ENCODE data around the gene SORCS2. TPM values are rescaled to one million over a fixed set of nuclear protein-coding genes. Genes with fewer than 3 reads are reported as not detected.

Gene SORCS2
- total RNA-seq, 2 experiments from 2014 or later, result not detected

DNA sequence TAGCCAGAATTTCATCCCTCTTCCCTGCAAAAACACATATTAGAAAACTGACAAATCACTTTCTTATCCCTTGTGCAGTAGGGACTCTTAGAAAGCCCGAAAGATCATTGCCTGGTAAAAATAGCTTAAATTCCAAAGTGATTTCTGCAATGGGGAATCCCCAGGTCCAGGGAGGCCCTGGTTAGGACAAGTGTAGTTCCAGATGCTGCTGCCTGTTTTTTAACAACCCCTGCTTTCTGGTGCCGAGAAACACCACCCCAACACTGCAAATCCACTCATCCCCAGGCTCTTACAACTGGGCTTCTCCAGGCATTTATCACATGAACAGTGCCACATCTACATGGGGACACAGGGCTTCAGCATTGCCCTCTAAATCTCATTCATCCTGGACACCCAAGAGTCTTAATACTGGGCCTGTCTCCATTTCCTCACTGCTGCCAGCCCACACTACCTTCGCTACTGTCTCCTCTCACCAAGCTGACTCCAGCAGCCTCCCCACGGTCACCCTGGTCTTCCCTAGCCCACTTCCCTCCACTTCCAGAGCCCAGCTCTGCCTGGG is 354.6 kb downstream of the SORCS2 start:
- ChIA-PET POLR2A (no interaction called here), CTCF (no interaction called here)
- H3K36me3 Mint-ChIP-seq (ENCODE audit: low read depth), result no peaks in the 10 kb centered on the region
- H3K9me3 Mint-ChIP-seq (ENCODE audit: insufficient read depth), result no peaks in the 10 kb centered on the region
- no peak for ATAC-seq
- H3K4me1 Mint-ChIP-seq (ENCODE audit: low read depth), result no peaks in the 10 kb centered on the region
- DNase-seq, result no peak
- no peak overlapping the region for H3K4me3 Mint-ChIP-seq
- no peaks in the 10 kb centered on the region for H3K27me3 Mint-ChIP-seq (ENCODE audit: low read depth)
- no peak overlapping the region for H3K27ac Mint-ChIP-seq

DNA sequence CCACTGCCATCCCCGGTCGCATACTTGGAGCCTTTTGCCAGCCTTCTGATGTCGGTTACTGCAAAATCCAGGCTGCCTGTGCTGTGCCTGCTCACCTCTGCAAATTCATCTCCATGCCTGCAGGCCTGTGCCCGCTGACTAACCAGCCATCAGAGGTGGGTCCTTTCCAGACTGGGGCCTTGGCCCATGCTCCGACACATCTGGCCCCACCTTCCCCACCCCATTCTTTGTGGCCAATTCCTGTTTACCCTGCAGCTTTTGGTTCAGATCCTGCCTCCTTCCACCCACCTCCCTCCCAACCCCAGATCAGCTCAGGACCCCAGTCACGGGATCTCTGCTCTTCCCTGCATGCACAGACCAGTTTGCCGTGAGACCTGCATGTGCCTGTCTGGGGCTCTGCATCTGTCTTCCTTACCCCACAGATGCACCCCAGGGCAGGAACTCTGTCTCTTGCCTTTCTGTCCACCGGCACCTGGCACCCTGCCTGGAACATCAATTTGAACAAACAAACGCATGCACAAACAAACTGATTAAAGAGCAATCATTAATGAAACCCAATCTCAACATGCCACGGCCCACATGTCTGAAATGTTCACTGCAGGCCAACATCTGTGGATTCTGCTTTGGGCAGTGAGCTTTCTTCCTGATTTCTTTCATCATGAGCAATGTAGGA is 355.2 kb downstream of the SORCS2 start:
- peaks cover 3% of the 10 kb centered on the region for H3K9me3 Mint-ChIP-seq (ENCODE audit: insufficient read depth)
- H3K36me3 Mint-ChIP-seq (ENCODE audit: low read depth), result no peaks in the 10 kb centered on the region
- no peaks in the 10 kb centered on the region for H3K4me1 Mint-ChIP-seq (ENCODE audit: low read depth)
- POLR2A ChIA-PET, result no interaction called here
- no peak overlapping the region for H3K27ac Mint-ChIP-seq
- ATAC-seq, result no peak
- no peak for DNase-seq
- H3K4me3 Mint-ChIP-seq, result no peak overlapping the region
- CTCF ChIA-PET, result no interaction called here
- no peaks in the 10 kb centered on the region for H3K27me3 Mint-ChIP-seq (ENCODE audit: low read depth)

DNA sequence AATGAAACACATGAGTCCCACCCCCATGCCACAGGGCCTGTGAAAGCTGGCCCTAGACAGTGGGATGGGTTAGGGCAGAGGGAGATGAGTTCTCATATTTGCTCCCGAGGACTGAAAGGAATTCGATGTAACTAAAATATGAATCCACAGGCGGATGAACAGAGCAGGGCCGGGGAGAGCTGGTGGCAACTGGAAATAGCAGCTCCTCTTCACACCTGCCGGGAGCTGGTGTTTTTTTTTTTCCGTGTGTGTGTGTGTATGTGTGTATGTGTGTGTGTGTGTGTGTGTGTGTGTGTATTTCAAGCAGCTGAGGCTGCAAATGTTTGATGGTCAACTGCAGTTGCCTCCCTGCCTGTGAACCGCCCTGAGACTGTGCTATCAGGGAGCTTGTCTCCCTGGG is 357.5 kb downstream of the SORCS2 start:
- ATAC-seq (no peak), DNase-seq (no peak)
- H3K27ac Mint-ChIP-seq, result no peak overlapping the region
- CTCF ChIA-PET, result no interaction called here
- no peaks in the 10 kb centered on the region for H3K36me3 Mint-ChIP-seq (ENCODE audit: low read depth)
- no peaks in the 10 kb centered on the region for H3K4me1 Mint-ChIP-seq (ENCODE audit: low read depth)
- H3K4me3 Mint-ChIP-seq, result no peak overlapping the region
- POLR2A ChIA-PET, result no interaction called here
- no peaks in the 10 kb centered on the region for H3K27me3 Mint-ChIP-seq (ENCODE audit: low read depth)
- peaks cover 18% of the 10 kb centered on the region for H3K9me3 Mint-ChIP-seq (ENCODE audit: insufficient read depth)

DNA sequence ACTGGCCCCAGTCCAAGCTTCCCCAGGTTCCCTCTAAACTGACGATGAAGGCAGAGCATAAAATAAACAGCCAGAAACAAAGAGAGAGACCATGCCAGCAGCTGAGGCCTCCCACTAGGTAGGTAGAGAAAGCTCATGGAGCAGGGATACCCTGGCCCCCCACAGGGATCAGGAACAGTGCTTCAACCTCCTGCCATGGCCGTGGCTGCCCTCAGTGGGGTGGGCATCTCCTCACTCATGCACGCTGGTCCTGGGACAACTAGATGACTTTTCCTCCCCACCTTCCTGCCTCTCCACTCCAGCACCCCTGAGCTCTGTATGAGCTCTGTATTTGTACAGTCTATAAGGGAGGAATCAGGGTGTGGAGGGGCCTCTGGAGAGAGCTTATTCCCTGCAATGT is 360.1 kb downstream of the SORCS2 start:
- Mint-ChIP-seq H3K27me3 (ENCODE audit: low read depth) (no peaks in the 10 kb centered on the region), H3K36me3 (ENCODE audit: low read depth) (no peaks in the 10 kb centered on the region), H3K4me1 (ENCODE audit: low read depth) (no peaks in the 10 kb centered on the region), H3K4me3 (no peak overlapping the region), H3K9me3 (ENCODE audit: insufficient read depth) (peaks cover 18% of the 10 kb centered on the region), H3K27ac (no peak overlapping the region)
- CTCF ChIA-PET, result no interaction called here
- ATAC-seq (no peak), DNase-seq (no peak)
- POLR2A ChIA-PET, result no interaction called here

DNA sequence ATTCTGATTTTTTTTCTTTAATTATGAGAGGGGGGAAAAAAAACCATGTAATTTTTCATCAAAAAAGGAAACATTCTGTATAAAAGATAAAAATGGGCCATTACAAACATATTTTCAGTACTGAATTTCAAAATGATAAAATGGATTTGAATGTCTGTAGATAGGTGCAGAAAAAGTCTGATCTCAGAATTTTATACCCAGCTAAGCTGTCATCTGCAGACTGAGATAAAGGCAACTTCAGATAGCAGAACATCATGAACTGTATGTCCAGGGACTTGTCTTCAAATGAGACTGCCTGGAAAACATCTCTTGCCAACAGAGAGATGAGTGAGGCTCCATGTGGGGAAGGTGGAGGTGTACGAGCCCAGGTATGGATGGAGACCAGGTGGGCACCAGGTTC is 360.9 kb downstream of the SORCS2 start:
- Mint-ChIP-seq H3K9me3 (ENCODE audit: insufficient read depth) (peaks cover 18% of the 10 kb centered on the region), H3K4me3 (no peak overlapping the region)

DNA sequence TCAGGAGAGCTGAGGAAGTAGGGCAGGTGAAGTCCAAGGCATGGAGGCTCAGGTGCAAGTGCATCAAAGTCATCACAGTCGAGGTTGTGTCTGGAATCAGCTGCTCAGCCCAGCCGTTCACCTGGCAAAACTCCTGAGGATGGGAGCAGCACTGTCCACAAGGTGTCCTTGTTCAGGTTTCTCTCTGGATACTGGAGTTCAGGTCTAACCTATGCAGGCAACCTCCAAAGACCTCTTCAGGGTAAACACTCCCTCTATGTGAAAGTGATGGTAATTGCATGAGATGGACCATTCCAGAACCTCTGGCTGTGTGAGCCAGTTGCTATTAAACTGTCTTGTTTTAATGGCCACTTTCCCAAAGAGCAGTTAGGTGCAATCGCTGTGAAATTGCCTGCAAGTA is 362.6 kb downstream of the SORCS2 start:
- no peak for DNase-seq
- Mint-ChIP-seq H3K4me3 (no peak overlapping the region), H3K4me1 (ENCODE audit: low read depth) (no peaks in the 10 kb centered on the region), H3K36me3 (ENCODE audit: low read depth) (no peaks in the 10 kb centered on the region), H3K27me3 (ENCODE audit: low read depth) (no peaks in the 10 kb centered on the region), H3K9me3 (ENCODE audit: insufficient read depth) (peaks cover 18% of the 10 kb centered on the region), H3K27ac (no peak overlapping the region)
- no peak for ATAC-seq
- ChIA-PET CTCF (no interaction called here), POLR2A (no interaction called here)

More for the DNA sequence above, 360.9 kb downstream of the SORCS2 start:
- no peak for DNase-seq
- Mint-ChIP-seq H3K36me3 (ENCODE audit: low read depth) (no peaks in the 10 kb centered on the region), H3K27ac (no peak overlapping the region), H3K27me3 (ENCODE audit: low read depth) (no peaks in the 10 kb centered on the region), H3K4me1 (ENCODE audit: low read depth) (no peaks in the 10 kb centered on the region)
- no peak for ATAC-seq
- POLR2A ChIA-PET, result no interaction called here
- CTCF ChIA-PET, result no interaction called here

DNA sequence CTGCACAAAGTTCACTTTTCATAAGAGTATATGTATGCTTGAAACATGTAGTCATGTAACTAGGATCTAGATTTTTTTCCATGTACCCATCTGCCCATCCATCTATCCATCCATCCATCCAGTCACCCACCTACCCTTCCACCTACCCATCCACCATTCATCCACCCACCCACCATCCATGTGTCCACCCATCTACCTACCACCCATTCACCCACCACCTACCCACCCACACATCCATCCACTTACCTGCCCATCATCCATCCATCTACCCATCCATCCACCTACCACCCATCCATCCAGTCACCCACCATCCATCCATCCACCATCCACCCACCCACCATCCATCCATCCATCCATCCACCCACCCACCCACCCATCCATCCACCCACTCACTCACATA is 364.2 kb downstream of the SORCS2 start:
- H3K27me3 Mint-ChIP-seq (ENCODE audit: low read depth), result no peaks in the 10 kb centered on the region

DNA sequence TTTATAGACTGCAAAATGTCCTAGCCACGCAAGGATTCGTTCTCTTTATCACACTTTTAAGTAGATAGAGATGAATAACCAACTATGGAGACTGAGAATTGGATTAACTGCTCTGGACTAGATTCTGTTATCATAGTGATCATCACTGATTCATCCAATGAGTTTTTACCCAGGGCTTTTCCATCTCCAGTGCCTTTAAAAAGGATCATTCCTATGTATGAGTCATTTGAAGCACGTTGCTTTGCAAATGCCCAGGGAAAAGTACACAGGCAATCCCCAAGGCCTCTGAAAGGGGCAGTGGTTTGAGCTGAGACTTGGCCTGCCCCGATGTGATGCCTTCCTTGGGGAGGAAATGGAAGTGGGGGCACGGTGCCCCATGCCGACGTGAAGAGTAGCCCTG is 365.1 kb downstream of the SORCS2 start:
- no peak overlapping the region for H3K27ac Mint-ChIP-seq
- no peaks in the 10 kb centered on the region for H3K27me3 Mint-ChIP-seq (ENCODE audit: low read depth)
- no peaks in the 10 kb centered on the region for H3K4me1 Mint-ChIP-seq (ENCODE audit: low read depth)
- H3K9me3 Mint-ChIP-seq (ENCODE audit: insufficient read depth), result peaks cover 15% of the 10 kb centered on the region
- H3K4me3 Mint-ChIP-seq, result no peak overlapping the region
- no peak for ATAC-seq
- ChIA-PET CTCF (no interaction called here), POLR2A (no interaction called here)
- DNase-seq, result no peak
- no peaks in the 10 kb centered on the region for H3K36me3 Mint-ChIP-seq (ENCODE audit: low read depth)

More for the DNA sequence above, 364.2 kb downstream of the SORCS2 start:
- H3K4me3 Mint-ChIP-seq, result no peak overlapping the region
- no peak for ATAC-seq
- H3K4me1 Mint-ChIP-seq (ENCODE audit: low read depth), result no peaks in the 10 kb centered on the region
- no peak overlapping the region for H3K27ac Mint-ChIP-seq
- no peaks in the 10 kb centered on the region for H3K36me3 Mint-ChIP-seq (ENCODE audit: low read depth)
- CTCF ChIA-PET, result no interaction called here
- peaks cover 18% of the 10 kb centered on the region for H3K9me3 Mint-ChIP-seq (ENCODE audit: insufficient read depth)
- no peak for DNase-seq
- POLR2A ChIA-PET, result no interaction called here

DNA sequence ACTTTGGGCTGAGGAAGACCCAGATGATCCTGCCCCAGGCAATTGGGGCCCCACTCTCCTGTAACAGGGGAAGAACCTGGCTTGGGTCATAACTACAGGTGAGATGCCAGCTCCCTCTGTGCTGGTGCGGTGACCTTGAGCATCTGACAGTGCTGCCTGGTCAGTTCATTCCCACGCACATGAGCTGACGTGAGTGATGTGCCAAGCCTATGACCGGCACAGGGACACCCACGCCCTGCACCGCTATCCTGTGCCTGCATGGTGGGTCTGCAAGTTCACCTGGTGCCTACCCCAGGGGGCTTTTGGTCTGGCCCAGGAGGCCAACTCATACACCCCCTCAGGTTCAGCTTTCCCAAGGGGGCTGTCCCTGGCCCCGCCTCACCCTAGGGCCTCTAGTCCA is 366.1 kb downstream of the SORCS2 start:
- ChIA-PET CTCF (interaction anchor here (1.1 kb wide), 1 partner anchor 13 kb away, joined by 3 read pairs; no protein-coding TSS in a partner anchor), POLR2A (no interaction called here)
- Mint-ChIP-seq H3K36me3 (ENCODE audit: low read depth) (no peaks in the 10 kb centered on the region), H3K4me3 (no peak overlapping the region), H3K4me1 (ENCODE audit: low read depth) (no peaks in the 10 kb centered on the region), H3K27ac (no peak overlapping the region), H3K27me3 (ENCODE audit: low read depth) (no peaks in the 10 kb centered on the region), H3K9me3 (ENCODE audit: insufficient read depth) (peaks cover 6% of the 10 kb centered on the region)
- DNase-seq (no peak), ATAC-seq (no peak)

DNA sequence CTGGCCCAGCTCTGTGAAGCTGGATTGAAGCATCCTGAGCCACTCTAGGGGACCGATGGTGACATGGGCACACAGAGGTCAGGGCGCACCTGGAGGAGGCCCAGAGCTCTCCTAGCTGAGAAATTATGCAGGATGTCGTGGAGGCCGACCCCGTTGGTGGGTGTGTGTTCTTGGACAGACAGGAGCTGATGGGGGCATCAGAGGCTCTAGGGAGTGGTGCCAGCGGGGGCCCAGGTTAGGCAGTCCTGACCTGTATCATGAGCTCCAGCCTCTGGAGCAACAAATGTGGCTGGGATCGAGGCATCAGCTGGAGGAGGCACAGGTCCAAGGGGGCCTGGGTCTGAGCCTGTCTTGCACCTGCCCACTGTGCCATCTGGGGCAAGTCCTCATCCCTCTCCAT is 367.0 kb downstream of the SORCS2 start:
- no peak overlapping the region for H3K4me3 Mint-ChIP-seq
- CTCF ChIA-PET, result interaction anchor here (1.1 kb wide), 1 partner anchor 14 kb away, joined by 3 read pairs; no protein-coding TSS in a partner anchor

DNA sequence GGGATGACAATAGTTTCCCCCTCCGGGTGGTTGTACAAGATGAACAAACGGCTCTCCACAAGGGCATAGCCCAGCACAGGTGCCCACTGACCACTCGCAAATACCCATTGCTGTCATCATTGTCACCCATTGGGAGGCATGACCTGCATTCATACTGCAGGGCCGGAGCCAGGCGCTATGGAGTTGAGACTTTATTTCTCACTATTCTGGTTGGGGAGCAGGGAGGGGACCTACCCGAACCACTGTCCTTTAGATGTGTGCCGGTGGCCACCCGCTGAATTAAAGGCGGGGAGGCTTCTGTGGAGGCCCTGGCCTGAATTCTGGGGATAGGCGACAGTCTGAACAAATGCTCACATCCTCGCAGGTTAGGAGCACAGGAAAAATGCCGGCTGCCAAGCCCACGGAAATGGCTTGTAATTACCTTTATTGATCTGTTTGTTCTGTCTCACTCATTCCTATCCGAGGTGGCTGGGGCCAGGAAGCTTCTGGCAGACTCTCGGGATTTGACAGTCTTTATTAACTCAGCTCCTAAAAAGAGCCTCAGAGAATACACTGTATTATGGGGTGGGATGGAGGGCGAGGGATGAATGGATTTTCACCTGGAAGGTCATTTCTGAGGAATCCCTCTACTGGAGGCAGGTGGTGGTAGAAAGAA is 367.5 kb downstream of the SORCS2 start:
- no peak overlapping the region for H3K27ac Mint-ChIP-seq
- no peaks in the 10 kb centered on the region for H3K27me3 Mint-ChIP-seq (ENCODE audit: low read depth)
- H3K4me1 Mint-ChIP-seq (ENCODE audit: low read depth), result no peaks in the 10 kb centered on the region
- DNase-seq, result no peak
- POLR2A ChIA-PET, result no interaction called here
- CTCF ChIA-PET, result interaction anchor here (1.1 kb wide), 1 partner anchor 15 kb away, joined by 3 read pairs; no protein-coding TSS in a partner anchor
- H3K36me3 Mint-ChIP-seq (ENCODE audit: low read depth), result no peaks in the 10 kb centered on the region
- no peaks in the 10 kb centered on the region for H3K9me3 Mint-ChIP-seq (ENCODE audit: insufficient read depth)
- no peak overlapping the region for H3K4me3 Mint-ChIP-seq
- no peak for ATAC-seq

More for the DNA sequence above, 367.0 kb downstream of the SORCS2 start:
- Mint-ChIP-seq H3K9me3 (ENCODE audit: insufficient read depth) (no peaks in the 10 kb centered on the region), H3K36me3 (ENCODE audit: low read depth) (no peaks in the 10 kb centered on the region), H3K4me1 (ENCODE audit: low read depth) (no peaks in the 10 kb centered on the region), H3K27me3 (ENCODE audit: low read depth) (no peaks in the 10 kb centered on the region), H3K27ac (no peak overlapping the region)
- ATAC-seq (no peak), DNase-seq (no peak)
- POLR2A ChIA-PET, result no interaction called here

DNA sequence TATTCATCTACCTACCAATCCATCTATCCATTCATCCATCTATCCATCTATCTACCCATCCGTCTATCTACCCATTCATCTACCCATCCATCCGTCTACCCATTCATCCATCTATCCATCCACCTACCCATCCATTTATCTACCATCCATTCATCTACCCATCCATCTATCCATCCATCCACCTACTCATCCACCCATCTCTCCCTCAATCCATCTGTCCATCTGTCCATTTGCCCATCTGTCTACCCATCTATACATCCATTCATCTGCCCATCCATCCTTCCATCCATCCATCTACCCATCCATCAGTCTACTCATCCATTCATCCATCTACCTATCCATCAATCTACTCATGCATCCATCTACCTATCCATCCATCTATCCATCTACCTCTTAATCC is 369.2 kb downstream of the SORCS2 start:
- no peaks in the 10 kb centered on the region for H3K36me3 Mint-ChIP-seq (ENCODE audit: low read depth)
- H3K4me1 Mint-ChIP-seq (ENCODE audit: low read depth), result no peaks in the 10 kb centered on the region
- H3K9me3 Mint-ChIP-seq (ENCODE audit: insufficient read depth), result no peaks in the 10 kb centered on the region
- ChIA-PET CTCF (no interaction called here), POLR2A (no interaction called here)
- no peak overlapping the region for H3K27ac Mint-ChIP-seq
- ATAC-seq (no peak), DNase-seq (no peak)
- no peaks in the 10 kb centered on the region for H3K27me3 Mint-ChIP-seq (ENCODE audit: low read depth)
- H3K4me3 Mint-ChIP-seq, result no peak overlapping the region

Measured in activated CD8-positive, alpha-beta T cell treated with anti-CD3 and anti-CD28 coated beads, Interleukin-2, amount 10 ng/mL, durations not matched to agents 7 days and 5 days (primary cell).